Ecto neural progenitor cell (in vitro differentiated cells): ENCODE data around the gene GARRE1.
"Not testable (repeated sequence)": the region's sequence is repeated elsewhere in the genome, so short reads cannot be mapped to it uniquely, and the experiment has no call there.

Experiments used
- DNase-seq: peaks from one replicate; pipeline ENCODE4 v3.0.0-alpha.2; 2018; ENCODE audit warnings: low spot score

The GARRE1 gene

GRCh38 chr19:34254046-34254697 is at the start of gene GARRE1:
Gene GARRE1, plus strand, starts transcription at chr19:34254554. Its CDS starts 45,920 bp downstream, at chr19:34300474.
- peak; percentile 93 for DNase-seq

- DNase-seq: not testable (repeated sequence)
These were observed 49.0 kb upstream of the GARRE1 start for GRCh38 chr19:34205324-34205723.

- DNase-seq: no peak
These were observed 46.0 kb upstream of the GARRE1 start for GRCh38 chr19:34208291-34208884.

GRCh38 chr19:34209726-34210125 is 44.6 kb upstream of the GARRE1 start:
- DNase-seq: no peak

- DNase-seq: no peak
These were observed 41.1 kb upstream of the GARRE1 start for GRCh38 chr19:34213283-34213682.

- no peak for DNase-seq
These were observed 40.3 kb upstream of the GARRE1 start for GRCh38 chr19:34214040-34214439.

GRCh38 chr19:34215006-34215665 is 39.2 kb upstream of the GARRE1 start:
- no peak for DNase-seq

- no peak for DNase-seq
These were observed 38.7 kb upstream of the GARRE1 start for GRCh38 chr19:34215666-34216038.

GRCh38 chr19:34216745-34217219 is 37.6 kb upstream of the GARRE1 start:
- not testable (repeated sequence) for DNase-seq

GRCh38 chr19:34217952-34218817 is 36.2 kb upstream of the GARRE1 start:
- DNase-seq: no peak

- DNase-seq: no peak
These were observed 35.6 kb upstream of the GARRE1 start for GRCh38 chr19:34218818-34219164.

GRCh38 chr19:34220472-34221063 is 33.8 kb upstream of the GARRE1 start:
- peak; percentile 54 for DNase-seq

- no peak for DNase-seq
These were observed 32.0 kb upstream of the GARRE1 start for GRCh38 chr19:34222386-34222785.

GRCh38 chr19:34224996-34225658 is 29.2 kb upstream of the GARRE1 start:
- no peak for DNase-seq

GRCh38 chr19:34225659-34226015 is 28.7 kb upstream of the GARRE1 start:
- DNase-seq: no peak

GRCh38 chr19:34226036-34226435 is 28.3 kb upstream of the GARRE1 start:
- DNase-seq: no peak

- DNase-seq: no peak
These were observed 26.0 kb upstream of the GARRE1 start for GRCh38 chr19:34228347-34228746.

- DNase-seq: no peak
These were observed 25.6 kb upstream of the GARRE1 start for GRCh38 chr19:34228762-34229161.

GRCh38 chr19:34229721-34230120 is 24.6 kb upstream of the GARRE1 start:
- DNase-seq: no peak

- no peak for DNase-seq
These were observed 23.5 kb upstream of the GARRE1 start for GRCh38 chr19:34230820-34231219.

GRCh38 chr19:34231439-34231838 is 22.9 kb upstream of the GARRE1 start:
- DNase-seq: no peak
